Eye (tissue), 1 donor: ENCODE measurements around the gene NUDT13.
A peak's percentile ranks its signal among the peaks of the same experiment; 100 is the strongest.

Source experiments
- DNase-seq: peaks from one replicate; pipeline ENCODE4 v3.0.0-alpha.2; 2015

NUDT13 gene

GRCh38 chr10:73167783-73168464 lies 57.7 kb downstream of the NUDT13 start, which contains the start of the genes ECD and FAM149B1:
Gene ECD, minus strand, starts transcription at chr10:73168008. Its CDS starts 4,071 bp downstream, at chr10:73163937.
Gene FAM149B1, plus strand, starts transcription at chr10:73168119. Its CDS starts 221 bp downstream, at chr10:73168340.
- DNase-seq = peak; percentile 99

- DNase-seq = no peak
These were observed 58.2 kb downstream of the NUDT13 start for GRCh38 chr10:73168465-73168803.

- DNase-seq = peak; percentile 4
These were observed 59.1 kb downstream of the NUDT13 start for GRCh38 chr10:73169320-73169719.

- no peak for DNase-seq
These were observed 62.6 kb downstream of the NUDT13 start for GRCh38 chr10:73172867-73173266.

GRCh38 chr10:73174148-73174925 lies 64.1 kb downstream of the NUDT13 start:
- no peak for DNase-seq
